ENCODE data around the gene TLK1. TPM values are rescaled to one million over a fixed set of nuclear protein-coding genes. Genes with fewer than 3 reads are reported as not detected.

Gene TLK1
- total and polyA plus RNA-seq, 4 donors, result 7.7 to 19.6 (median 15.6) TPM

GRCh38 chr2:171158790-171159371 lies 1.8 kb downstream of the TLK1 start (continued):
- TF ChIP-seq, protein P1, sequence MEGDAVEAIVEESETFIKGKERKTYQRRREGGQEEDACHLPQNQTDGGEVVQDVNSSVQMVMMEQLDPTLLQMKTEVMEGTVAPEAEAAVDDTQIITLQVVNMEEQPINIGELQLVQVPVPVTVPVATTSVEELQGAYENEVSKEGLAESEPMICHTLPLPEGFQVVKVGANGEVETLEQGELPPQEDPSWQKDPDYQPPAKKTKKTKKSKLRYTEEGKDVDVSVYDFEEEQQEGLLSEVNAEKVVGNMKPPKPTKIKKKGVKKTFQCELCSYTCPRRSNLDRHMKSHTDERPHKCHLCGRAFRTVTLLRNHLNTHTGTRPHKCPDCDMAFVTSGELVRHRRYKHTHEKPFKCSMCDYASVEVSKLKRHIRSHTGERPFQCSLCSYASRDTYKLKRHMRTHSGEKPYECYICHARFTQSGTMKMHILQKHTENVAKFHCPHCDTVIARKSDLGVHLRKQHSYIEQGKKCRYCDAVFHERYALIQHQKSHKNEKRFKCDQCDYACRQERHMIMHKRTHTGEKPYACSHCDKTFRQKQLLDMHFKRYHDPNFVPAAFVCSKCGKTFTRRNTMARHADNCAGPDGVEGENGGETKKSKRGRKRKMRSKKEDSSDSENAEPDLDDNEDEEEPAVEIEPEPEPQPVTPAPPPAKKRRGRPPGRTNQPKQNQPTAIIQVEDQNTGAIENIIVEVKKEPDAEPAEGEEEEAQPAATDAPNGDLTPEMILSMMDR (IDR thresholded peaks at IDR 0.05; ENCODE audit: low read depth, low read length, missing input control), result no peak
- TF ChIP-seq FOXA1 (IDR thresholded peaks at IDR 0.05) (no peak), ATF3 (IDR thresholded peaks at IDR 0.05) (no peak), HNF4A (conservative IDR thresholded peaks at IDR 0.05) (no peak), RAD21 (IDR thresholded peaks at IDR 0.05) (no peak), YY1 (IDR thresholded peaks at IDR 0.05) (no peak)

- H3K27ac ChIP-seq (ENCODE audit: low read depth in 1 of 2, low read length in 2 of 2), result no peak overlapping the region
- H3K9ac ChIP-seq (ENCODE audit: low read depth in 1 of 2, low read length in 2 of 2), result no peak overlapping the region
- TF ChIP-seq, protein P2, sequence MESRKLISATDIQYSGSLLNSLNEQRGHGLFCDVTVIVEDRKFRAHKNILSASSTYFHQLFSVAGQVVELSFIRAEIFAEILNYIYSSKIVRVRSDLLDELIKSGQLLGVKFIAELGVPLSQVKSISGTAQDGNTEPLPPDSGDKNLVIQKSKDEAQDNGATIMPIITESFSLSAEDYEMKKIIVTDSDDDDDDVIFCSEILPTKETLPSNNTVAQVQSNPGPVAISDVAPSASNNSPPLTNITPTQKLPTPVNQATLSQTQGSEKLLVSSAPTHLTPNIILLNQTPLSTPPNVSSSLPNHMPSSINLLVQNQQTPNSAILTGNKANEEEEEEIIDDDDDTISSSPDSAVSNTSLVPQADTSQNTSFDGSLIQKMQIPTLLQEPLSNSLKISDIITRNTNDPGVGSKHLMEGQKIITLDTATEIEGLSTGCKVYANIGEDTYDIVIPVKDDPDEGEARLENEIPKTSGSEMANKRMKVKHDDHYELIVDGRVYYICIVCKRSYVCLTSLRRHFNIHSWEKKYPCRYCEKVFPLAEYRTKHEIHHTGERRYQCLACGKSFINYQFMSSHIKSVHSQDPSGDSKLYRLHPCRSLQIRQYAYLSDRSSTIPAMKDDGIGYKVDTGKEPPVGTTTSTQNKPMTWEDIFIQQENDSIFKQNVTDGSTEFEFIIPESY (IDR thresholded peaks at IDR 0.05), result no peak
- TF ChIP-seq RAD21 (IDR thresholded peaks at IDR 0.05), result no peak
- TF ChIP-seq MAX (IDR thresholded peaks at IDR 0.05), result no peak
- no peak for TF ChIP-seq SP1 (IDR thresholded peaks at IDR 0.05)
- no peak for TF ChIP-seq JUND (IDR thresholded peaks at IDR 0.05)
- TF ChIP-seq TAF1 (conservative IDR thresholded peaks at IDR 0.05), result no peak
- TF ChIP-seq, protein P3, sequence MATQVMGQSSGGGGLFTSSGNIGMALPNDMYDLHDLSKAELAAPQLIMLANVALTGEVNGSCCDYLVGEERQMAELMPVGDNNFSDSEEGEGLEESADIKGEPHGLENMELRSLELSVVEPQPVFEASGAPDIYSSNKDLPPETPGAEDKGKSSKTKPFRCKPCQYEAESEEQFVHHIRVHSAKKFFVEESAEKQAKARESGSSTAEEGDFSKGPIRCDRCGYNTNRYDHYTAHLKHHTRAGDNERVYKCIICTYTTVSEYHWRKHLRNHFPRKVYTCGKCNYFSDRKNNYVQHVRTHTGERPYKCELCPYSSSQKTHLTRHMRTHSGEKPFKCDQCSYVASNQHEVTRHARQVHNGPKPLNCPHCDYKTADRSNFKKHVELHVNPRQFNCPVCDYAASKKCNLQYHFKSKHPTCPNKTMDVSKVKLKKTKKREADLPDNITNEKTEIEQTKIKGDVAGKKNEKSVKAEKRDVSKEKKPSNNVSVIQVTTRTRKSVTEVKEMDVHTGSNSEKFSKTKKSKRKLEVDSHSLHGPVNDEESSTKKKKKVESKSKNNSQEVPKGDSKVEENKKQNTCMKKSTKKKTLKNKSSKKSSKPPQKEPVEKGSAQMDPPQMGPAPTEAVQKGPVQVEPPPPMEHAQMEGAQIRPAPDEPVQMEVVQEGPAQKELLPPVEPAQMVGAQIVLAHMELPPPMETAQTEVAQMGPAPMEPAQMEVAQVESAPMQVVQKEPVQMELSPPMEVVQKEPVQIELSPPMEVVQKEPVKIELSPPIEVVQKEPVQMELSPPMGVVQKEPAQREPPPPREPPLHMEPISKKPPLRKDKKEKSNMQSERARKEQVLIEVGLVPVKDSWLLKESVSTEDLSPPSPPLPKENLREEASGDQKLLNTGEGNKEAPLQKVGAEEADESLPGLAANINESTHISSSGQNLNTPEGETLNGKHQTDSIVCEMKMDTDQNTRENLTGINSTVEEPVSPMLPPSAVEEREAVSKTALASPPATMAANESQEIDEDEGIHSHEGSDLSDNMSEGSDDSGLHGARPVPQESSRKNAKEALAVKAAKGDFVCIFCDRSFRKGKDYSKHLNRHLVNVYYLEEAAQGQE (IDR thresholded peaks at IDR 0.05), result no peak
- no peak for TF ChIP-seq FOXA1 (IDR thresholded peaks at IDR 0.05)
- no peak for TF ChIP-seq HNF4A (conservative IDR thresholded peaks at IDR 0.05)
- TF ChIP-seq RXRA (IDR thresholded peaks at IDR 0.05), result no peak
- no peak for TF ChIP-seq YY1 (IDR thresholded peaks at IDR 0.05)
- no peak for TF ChIP-seq HNF4G (IDR thresholded peaks at IDR 0.05)
- no peak for TF ChIP-seq ATF3 (IDR thresholded peaks at IDR 0.05)
- no peak for TF ChIP-seq GABPA (IDR thresholded peaks at IDR 0.05 in 1 of 2, conservative IDR thresholded peaks at IDR 0.05 in 1 of 2)
- no peak for TF ChIP-seq NR2F2 (IDR thresholded peaks at IDR 0.05)
- no peak for TF ChIP-seq FOXA2 (IDR thresholded peaks at IDR 0.05)
- no peaks in the 10 kb centered on the region for H3K9me3 ChIP-seq (ENCODE audit: control insufficient read depth in 4 of 4, low read length in 3 of 4)
- H3K36me3 ChIP-seq (ENCODE audit: control insufficient read depth in 4 of 4, insufficient read depth in 3 of 4, low read depth in 1 of 4, low read length in 3 of 4), result no peaks in the 10 kb centered on the region
- WGBS, result 46% methylated on average over 9 of the region's 9 CpGs
- peaks cover 5 to 40% (median 15%) of the 10 kb centered on the region in 4 donors for H3K4me1 ChIP-seq (ENCODE audit: control insufficient read depth in 4 of 4, insufficient read depth in 4 of 4, low read length in 3 of 4)
- DNase-seq (ENCODE audit: low spot score), result no peak
- peak overlapping the region in 2 of 3 donors; percentile 95 to 100 for H3K4me3 ChIP-seq (ENCODE audit: low read depth in 1 of 3, low read length in 3 of 3)
- no peaks in the 10 kb centered on the region for H3K27me3 ChIP-seq (ENCODE audit: control insufficient read depth in 4 of 4, insufficient read depth in 4 of 4, low read length in 3 of 4)
These were observed 2.5 kb downstream of the TLK1 start for GRCh38 chr2:171158036-171158789.
